HG03432 (cell line): ENCODE measurements around the gene IL1RAPL2.

Experiments used
- ATAC-seq: cut with Tn5 transposase; IDR thresholded peaks from one replicate; pipeline ENCODE4 v1.9.1; 2021; ENCODE audit warnings: mild to moderate bottlenecking, moderate library complexity; ENCODE audit not compliant: unreplicated experiment

Gene IL1RAPL2

DNA sequence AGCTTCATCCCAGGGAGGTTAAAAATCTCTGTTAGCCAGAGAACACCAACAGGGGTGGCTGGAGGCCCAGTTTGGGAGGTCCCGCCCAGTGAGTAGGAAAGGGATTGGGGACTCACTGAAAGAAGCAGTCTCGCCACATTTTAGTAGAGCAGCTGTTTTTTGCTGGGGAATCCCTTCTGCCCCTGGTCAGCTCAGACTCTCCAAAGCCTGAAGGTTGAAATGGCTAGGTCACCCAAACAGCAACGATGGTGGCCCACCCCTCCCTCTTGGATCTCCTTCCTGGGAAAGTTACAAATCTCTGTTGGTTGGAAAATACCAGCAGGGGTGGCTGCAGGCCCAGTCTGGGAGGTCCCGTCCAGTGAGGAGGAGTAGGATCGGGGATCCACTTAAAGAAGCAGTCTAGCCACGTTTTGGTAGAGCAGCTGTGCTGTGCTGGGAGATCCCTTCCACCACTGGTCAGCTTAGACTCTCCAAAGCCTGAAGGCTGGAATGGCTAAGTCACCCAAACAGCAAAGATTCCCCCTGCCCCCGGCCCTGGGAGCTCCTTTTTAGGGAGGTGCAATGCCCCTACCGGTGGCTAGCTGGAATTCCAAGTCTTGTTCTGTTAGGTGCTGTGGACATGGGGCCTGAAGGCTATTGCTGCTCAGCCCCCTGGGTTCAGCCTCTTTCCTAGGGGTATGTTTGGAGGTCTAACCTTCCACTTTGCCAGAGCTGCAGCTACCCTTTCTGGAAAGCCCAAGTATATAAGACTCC lies 694.5 kb downstream of the IL1RAPL2 start:
- ATAC-seq = no peak

DNA sequence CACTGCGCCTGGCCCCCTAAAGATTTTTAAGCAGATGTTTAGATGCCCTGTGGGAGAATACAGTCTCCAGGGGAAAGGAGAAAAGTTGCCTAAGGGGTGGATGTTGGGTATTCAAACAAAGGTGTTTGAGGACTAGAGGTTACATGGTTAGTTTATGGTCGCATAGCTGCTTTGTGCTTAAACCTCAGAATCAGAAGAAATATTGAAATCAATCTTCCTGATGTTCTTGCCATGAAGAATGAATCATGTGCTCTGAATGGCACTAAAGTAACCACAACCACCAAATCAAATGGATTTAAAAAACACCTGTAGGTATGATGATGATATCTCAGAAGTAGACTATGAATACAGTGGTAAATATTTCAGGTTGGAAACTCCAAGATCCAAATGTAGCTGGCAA lies 697.2 kb downstream of the IL1RAPL2 start:
- no peak for ATAC-seq

DNA sequence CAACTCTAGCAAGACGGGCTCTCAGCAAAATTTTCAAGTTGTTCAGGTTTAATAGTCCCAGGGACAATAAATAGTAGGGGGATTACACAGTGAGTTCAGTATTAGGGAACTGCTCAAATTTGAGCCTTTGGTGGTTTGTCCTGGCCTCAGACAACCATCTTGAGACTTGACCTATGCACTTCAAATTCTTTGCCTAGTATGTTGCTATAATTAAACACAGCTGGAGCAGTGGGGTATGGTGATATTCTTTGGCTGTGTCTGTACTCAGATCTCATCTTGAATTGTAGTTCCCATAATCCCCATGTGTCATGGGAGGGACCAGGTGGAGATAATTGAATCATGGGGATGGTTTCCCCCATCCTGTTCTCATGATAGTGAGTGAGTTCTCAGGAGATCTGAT lies 697.8 kb downstream of the IL1RAPL2 start:
- ATAC-seq = no peak

DNA sequence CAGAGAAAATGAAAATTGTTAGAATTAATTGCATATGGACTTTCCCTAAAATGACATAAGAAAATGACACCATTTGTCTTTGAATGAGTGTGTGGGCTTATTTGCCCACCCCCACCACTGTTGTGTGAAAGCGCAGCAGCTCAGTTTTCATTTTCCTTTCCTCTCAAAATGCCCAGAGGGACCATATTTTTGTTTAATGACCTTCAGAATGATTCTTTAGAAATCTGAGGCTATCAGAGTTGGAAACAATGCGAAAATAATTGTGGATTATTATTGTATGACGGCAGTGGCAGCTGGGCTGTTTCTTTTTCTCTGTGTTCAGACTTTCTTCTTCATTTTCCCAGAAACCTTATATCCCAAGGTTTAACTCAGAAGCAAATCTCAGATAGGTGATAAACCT lies 699.1 kb downstream of the IL1RAPL2 start:
- no peak for ATAC-seq

- no peak for ATAC-seq
Measured at GRCh38 chrX:105266456-105266855, 700.5 kb downstream of the IL1RAPL2 start.

DNA sequence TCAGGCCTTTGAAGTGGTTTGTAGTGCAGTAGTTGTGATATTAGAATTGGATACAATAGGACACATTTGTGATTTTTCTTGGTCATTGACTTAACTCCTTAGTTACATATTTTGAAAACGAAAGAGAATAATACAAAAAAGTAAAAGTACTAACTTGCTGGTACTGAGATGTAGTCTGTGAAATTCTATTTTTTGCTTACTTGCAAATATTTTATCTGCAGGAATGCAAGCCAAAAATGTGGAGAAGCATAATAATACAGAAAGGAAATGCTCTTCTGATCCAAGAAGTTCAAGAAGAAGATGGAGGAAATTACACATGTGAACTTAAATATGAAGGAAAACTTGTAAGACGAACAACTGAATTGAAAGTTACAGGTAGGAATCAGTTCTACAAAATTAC lies 701.2 kb downstream of the IL1RAPL2 start:
- ATAC-seq = no peak

- no peak for ATAC-seq
Measured at GRCh38 chrX:105269386-105269785, 703.4 kb downstream of the IL1RAPL2 start.

DNA sequence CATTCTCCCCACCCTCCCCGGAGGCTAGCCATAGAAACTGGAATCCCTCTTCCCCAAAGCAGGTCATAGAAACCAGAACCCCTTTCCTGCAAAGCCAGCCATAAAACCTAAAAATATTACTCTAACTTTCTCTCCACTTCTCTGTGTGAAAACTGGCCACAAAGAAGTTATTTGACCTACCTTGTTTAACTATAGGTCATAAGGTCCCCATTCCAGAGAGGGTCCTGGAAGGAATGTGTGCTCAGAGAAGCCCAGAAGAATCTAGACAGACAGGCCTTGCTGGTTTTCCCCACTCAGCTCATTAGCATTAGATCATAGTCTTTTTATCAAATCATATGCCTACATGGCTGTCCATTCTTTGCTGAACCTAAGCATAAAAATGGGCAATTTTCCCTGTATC lies 707.3 kb downstream of the IL1RAPL2 start:
- ATAC-seq = no peak

DNA sequence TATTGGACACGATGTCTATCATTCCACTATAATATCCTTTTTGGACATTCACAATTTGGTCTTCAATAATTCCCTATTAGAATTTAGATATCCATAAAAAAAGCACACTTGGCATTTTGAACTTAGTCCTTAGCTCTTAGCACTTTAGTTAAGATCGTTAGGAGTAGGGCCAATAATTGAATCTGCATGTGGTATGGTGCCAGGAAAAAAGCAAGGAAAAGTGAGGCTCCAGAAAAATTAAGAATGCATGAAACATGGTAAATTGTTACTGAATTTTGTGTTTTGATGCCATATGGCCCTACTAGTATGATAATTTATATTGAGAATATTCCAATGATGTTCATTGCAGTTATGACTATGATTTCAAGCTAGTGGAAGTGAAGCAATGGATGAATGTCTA lies 708.1 kb downstream of the IL1RAPL2 start:
- no peak for ATAC-seq

DNA sequence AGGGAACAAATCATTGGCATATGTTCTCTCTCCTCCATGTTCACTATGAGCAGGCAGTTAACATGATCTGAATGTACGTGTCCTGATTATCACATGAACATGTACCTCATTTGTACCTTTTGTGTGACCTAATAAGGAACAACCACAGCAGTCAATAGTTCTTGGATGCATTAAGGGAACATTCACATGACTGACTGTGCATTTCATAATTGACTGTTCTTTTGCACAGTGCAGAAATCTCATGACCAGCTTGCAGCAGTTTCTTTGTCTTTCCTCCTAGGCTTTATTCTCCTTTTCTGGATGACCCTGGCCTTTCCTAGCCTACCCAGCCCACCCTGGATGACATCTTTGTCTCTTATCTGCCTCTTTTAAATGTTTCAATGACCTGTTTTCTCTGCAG lies 711.1 kb downstream of the IL1RAPL2 start:
- no peak for ATAC-seq

- ATAC-seq = no peak
Measured at GRCh38 chrX:105282077-105282476, 716.1 kb downstream of the IL1RAPL2 start.

DNA sequence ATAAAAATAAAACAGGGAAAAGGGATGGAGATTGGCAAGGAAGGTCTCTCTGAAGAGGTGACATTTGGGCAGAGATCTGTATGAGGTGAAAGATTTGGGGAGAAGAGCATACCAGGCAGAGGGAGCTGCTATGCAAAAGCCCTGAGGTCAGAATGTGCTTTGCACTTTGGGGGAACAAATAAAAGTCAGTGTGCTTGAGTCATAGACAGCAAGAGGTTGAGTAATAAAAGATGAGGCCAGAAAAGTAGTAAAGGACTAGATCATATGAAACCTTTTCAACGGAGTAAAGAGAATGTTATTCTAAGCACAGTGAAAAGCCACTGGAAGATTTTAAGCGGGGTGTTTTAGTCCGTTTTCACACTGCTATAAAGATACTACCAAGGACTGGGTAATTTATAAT lies 731.0 kb downstream of the IL1RAPL2 start:
- ATAC-seq = no peak

DNA sequence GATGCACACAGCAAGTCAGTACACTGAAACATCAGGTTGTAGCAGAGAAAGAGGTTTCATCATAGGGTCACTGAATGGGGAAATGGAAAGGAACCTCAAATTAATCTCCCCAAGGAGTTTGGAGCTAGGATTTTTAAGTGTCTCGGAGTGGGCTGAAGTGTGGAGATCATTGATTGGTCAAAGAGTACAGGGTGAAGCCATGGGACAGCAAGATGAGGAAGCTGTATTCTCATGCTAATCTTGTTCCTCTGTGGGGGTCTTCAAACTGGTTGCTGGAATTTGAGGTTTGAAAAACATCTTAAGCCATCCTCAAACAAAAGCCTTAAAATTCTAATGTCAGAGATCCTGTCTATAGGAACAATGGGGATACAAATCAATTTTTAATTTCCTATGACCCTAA lies 733.3 kb downstream of the IL1RAPL2 start:
- no peak for ATAC-seq

DNA sequence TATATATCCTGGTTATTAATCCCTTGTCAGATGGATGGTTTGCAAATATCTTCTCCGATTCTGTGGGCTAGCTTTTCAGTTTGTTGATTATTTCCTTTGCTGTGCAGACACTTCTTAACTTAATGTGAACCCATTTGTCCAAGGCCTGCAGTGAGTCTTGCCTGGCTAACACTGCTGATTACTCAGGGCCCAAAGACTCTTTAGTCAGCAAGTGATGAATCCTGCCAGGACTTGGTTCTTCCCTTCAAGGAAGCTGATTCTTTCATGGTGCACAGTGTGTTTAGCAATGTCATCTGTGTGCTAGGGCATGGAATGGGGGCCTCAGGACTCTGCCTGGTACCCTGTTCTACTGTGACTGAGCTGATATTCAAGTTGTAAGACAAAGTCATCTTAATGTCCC lies 736.2 kb downstream of the IL1RAPL2 start:
- no peak for ATAC-seq

DNA sequence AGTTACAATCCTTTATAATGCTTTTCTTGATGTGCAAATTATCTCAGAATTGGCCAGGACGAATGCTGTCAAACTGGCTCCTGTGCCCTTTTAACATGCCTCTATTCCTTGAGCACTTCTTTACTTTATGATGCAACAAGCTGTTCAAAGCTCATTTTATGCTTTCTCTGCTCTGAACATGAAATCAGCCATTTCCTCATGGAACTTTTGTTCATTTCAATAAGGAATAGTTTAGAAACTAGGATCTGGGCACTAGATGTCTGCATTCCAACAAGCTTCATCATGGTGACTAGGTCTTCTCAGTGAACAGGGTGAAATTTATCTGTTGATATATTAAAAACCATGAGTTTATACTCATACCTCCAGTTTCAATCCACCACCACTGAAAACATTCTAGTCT lies 741.8 kb downstream of the IL1RAPL2 start:
- no peak for ATAC-seq

GRCh38 chrX:105313596-105313995 lies 747.6 kb downstream of the IL1RAPL2 start:
- ATAC-seq = no peak

DNA sequence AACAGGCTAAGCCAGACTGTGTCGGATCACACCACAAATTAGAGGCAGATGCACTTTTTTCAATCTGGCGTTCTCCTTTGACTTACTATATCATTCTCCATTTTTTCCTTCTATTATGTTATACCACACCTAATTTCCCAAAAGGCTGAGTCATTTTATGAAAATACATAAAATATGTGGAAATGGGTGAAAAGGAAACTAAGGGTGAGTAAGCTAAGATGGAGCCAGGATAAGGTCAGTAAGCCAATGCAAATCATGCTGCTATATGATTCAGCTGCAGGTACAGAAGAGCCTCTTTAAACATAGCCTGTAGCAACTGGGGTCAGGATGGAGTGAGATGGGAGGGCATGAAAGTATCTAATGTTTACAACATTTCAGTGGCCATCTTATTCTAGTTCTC lies 748.5 kb downstream of the IL1RAPL2 start:
- no peak for ATAC-seq

DNA sequence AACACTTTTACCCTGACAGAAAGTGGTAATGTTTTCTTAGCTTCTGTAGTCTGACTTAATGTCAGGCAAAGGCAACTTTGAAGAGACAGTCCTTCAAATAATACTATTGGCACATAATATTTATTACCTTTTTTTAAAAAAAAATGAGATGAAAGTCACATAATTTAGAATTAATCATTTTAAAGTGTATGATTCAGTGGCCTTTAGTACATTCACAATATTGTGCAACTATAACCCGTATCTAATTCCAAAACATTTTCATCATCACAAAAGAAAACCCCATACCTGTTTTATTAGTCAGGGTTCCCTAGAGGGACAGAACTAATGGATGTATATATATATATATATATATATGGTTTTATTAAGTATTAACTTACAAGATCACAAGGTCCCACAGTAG lies 749.2 kb downstream of the IL1RAPL2 start:
- no peak for ATAC-seq

GRCh38 chrX:105317117-105317516 lies 751.1 kb downstream of the IL1RAPL2 start:
- ATAC-seq = no peak

- ATAC-seq = no peak
Measured at GRCh38 chrX:105323928-105324327, 757.9 kb downstream of the IL1RAPL2 start.

- no peak for ATAC-seq
Measured at GRCh38 chrX:105328773-105329172, 762.8 kb downstream of the IL1RAPL2 start.

DNA sequence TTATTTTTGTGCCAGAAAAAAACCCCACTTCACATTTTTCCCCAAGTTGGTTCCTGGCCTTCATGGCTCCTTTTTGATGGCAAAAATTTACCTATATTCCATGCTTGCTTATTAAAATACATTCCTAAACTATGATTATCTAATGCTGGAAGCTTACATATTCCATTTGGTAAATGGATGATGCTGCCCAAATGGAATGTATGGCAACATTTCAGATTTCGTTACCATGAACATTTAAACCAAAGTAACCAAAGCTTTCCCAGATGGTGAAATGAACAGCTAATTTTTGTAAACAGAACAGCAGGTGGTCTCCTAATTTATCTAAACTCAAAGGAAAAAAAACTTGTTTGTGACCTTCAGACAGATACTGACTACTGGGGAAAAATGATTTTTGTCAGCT lies 765.2 kb downstream of the IL1RAPL2 start:
- ATAC-seq = no peak

- no peak for ATAC-seq
Measured at GRCh38 chrX:105347373-105347772, 781.4 kb downstream of the IL1RAPL2 start.
